ENCODE measurements around the gene ALKBH7. TPM values are rescaled to one million over a fixed set of nuclear protein-coding genes. Genes with fewer than 3 reads are reported as not detected.
A peak's percentile ranks its signal among the peaks of the same experiment; 100 is the strongest.

The ALKBH7 gene
- total RNA-seq, 1 donor from 2014 or later, result 139 TPM

DNA sequence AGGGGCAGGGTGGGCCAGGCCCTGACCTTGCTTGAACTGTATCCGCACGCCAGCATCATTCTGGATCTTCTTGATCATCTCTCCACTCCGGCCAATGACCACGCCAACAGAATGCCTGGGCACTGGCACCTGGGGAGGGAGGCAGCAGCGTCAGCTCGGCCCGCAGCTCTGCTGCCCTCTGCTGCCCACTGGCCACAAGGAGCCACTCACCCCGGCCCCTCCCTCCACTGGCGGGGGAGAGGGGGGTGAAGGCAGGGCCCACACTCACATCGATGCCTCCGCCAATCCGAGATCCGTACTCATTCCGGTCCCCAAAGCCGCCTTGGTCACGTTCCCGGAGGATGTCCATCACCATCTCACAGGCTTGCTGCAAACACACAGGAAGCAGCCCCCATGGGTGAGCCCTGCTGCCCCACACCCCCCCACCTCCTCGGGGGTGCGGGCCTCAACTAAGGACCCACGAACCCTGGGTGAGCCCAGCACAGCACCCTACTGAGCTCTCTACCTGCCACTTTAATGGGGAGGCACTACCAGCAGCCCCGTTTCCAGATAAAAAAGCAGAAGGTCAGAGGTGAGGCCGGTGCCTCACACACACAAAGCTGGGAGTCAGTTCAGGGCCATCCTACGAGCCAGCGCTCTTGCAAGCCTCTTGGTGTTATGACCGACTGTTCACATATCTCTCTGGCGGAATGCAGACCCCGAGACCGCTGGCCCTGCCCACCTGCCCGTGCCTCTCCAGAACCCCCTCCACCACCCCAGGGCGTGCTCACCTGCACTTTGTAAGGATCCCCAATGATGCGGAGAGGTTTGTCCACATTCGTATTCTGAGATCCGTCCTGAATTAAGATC, 45.3 kb downstream of the ALKBH7 start:
- ATAC-seq (peak; percentile 53), DNase-seq (no peak)
- intact Hi-C loops (cut with micrococcal nuclease), result no loop called here

DNA sequence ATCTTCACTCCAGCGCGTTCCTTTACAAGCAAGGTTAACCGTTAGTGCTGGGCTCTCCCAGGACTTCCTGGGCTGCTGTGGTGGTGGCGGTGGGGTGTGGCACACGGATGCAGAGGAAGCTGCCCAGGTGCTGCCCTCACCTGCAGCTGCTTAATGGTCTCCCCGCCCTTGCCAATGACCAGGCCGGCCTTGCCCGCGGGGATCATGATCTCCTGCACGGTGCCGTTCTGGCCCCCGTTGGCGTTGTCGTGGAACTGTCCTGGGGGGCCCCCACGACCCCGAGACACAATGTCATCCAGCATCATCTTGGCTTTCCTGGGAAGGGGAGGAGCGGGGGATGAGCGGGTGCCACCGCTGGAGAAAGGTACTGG, 46.0 kb downstream of the ALKBH7 start:
- DNase-seq (no peak), ATAC-seq (no peak)
- intact Hi-C loops (cut with micrococcal nuclease), result no loop called here

GRCh38 chr19:6421075-6422014, 48.8 kb downstream of the ALKBH7 start:
- intact Hi-C loops (cut with micrococcal nuclease), result no loop called here
- ATAC-seq (no peak), DNase-seq (no peak)

DNA sequence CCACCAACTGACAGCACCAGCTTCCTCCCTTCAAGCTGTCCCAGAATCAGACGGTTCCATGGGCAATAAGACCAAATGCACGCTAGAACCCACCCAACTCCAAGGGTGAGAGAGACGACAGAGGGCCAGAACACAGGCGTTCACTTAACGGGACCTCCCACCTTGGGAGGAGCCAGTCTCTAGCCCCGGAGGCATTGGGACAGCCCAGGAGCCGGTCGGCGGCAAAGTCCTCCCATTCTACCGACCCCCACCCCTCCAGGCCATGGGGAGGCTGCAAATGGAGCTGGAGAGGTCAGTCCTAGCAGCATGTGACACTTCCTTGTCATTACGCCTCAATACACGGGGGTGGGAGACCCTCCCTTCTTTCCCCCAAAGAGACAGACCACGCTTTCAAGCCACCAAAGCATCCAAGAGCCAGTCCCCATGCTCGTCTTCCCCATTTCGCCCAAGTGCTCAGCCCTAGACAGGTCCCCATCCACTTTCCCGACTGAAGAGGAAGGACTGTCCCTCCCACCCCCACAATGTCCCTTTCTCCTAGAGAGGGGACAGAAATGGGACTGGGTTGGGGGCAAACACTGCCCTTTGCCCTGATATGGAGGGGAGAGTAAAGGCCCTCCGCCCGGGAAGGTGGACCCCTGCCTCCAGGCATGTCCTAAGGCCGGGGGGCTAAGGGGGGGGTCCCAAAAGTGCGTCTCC, 51.1 kb downstream of the ALKBH7 start:
- intact Hi-C loops (cut with micrococcal nuclease), result no loop called here

GRCh38 chr19:6424195-6424938, 51.8 kb downstream of the ALKBH7 start, which contains the start of gene KHSRP:
Gene KHSRP (minus strand): TSS chr19:6424811. CDS start chr19:6424701, 110 bp downstream.
- intact Hi-C loops (cut with micrococcal nuclease), result no loop called here
- peak; percentile 49 for DNase-seq
- ATAC-seq, result no peak

More for the DNA sequence above, 51.1 kb downstream of the ALKBH7 start:
- ATAC-seq (no peak), DNase-seq (no peak)

Small RNA genes within 50 kb of the gene (microRNA-seq; reads per million reads assigned to microRNA genes)
- not detected for gene MIR3940 (ENCODE audit: borderline number of aligned reads)
- gene MIR6790 (ENCODE audit: borderline number of aligned reads), result not detected
- not detected for gene MIR6885 (ENCODE audit: borderline number of aligned reads)

Other genes with a start within 250 kb of the ALKBH7 start
- gene ACSBG2, start 237.1 kb upstream of the ALKBH7 start, total RNA-seq, result not detected
- 45.8 TPM for gene MLLT1, start 92.8 kb upstream of the ALKBH7 start, total RNA-seq
- gene ACER1, start 39.2 kb upstream of the ALKBH7 start, total RNA-seq, result not detected
- gene CLPP, start 11.3 kb upstream of the ALKBH7 start, total RNA-seq, result 66.0 TPM
- gene PSPN, start 3.1 kb downstream of the ALKBH7 start, total RNA-seq, result 1.2 TPM
- 30.9 TPM for gene GTF2F1, start 20.4 kb downstream of the ALKBH7 start, total RNA-seq
- 103 TPM for gene KHSRP, start 52.0 kb downstream of the ALKBH7 start, total RNA-seq
- gene SLC25A41, start 61.0 kb downstream of the ALKBH7 start, total RNA-seq, result 0.25 TPM
- 110 TPM for gene SLC25A23, start 87.0 kb downstream of the ALKBH7 start, total RNA-seq
- gene CRB3, start 91.5 kb downstream of the ALKBH7 start, total RNA-seq, result not detected
- 0.87 TPM for gene DENND1C, start 109.0 kb downstream of the ALKBH7 start, total RNA-seq
- gene TUBB4A, start 129.5 kb downstream of the ALKBH7 start, total RNA-seq, result 2.8 TPM
- 1.0 TPM for gene TNFSF9, start 158.2 kb downstream of the ALKBH7 start, total RNA-seq
- gene CD70, start 218.4 kb downstream of the ALKBH7 start, total RNA-seq, result not detected